GM21825 (cell line): ENCODE results near the gene UTS2B.
A peak's percentile ranks its signal among the peaks of the same experiment; 100 is the strongest.

ENCODE experiments used
- ATAC-seq: cut with Tn5 transposase; IDR thresholded peaks from one replicate; pipeline ENCODE4 v1.9.1; 2021; ENCODE audit warnings: mild to moderate bottlenecking, moderate library complexity; ENCODE audit not compliant: unreplicated experiment

UTS2B gene, protein sequence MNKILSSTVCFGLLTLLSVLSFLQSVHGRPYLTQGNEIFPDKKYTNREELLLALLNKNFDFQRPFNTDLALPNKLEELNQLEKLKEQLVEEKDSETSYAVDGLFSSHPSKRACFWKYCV

DNA sequence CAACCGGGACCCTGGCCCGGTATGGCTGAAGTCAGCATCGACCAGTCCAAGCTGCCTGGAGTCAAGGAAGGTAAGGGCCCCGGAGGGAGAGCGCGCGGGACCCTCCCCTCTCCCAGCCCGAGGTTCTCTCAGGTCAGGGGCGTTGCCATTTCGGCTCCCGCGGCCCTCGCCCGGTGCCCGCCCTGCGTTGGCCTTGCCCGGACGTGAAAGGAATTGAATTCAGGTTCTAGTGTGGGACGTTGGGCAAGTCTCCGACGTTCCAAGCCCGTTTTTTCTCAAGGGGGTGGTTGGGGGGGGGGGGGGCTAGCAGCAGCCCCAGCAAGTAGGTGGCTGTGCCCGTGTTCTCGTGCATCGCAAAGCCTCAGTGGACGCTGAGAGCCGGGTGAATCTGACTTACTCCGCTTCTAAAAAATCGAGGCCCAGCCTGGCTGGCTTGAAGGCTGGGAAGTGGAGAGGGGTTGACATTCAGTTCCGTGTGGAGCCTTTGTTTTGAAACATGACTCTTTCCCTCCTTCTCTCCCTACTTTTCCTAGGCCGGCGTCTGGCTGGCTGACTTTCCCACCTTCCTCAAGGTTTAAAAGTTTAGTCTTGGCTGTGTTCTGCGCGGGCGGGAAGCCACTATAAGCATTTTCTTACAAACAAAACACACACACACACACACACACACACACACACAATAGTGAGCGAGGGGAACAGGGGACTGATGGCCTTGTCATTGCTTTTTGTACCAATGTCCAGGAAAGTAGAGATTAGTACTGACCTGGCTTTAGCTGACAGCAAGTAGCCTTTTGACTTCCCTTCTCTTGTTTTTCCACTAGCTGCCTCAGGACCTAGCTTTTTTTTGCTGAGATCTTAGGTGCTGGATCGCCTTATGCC, at the start of gene UTS2B:
TSS of gene UTS2B (minus strand) at position 873 of the 876 bp plus-strand sequence. CDS start 48,337 bp downstream, outside the sequence.
- peak; percentile 36 for ATAC-seq

DNA sequence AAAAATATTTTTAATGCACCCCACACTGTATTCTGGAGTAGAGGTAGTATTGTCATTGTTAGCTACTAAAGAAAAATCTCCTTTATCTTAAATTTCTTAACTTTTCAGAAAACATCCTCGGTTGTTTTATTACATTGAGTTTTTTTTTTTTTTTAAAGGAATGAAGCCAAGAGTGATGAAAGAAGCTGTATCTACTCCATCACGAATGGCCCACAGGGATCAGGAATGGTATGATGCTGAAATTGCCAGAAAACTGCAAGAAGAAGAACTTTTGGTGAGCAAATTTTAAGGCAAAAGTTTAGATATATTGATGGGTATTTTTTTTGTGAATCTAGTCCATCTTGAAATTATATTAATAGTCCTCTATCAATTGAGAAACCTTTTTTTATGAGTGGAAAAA, 49.7 kb upstream of the UTS2B start:
- no peak for ATAC-seq

DNA sequence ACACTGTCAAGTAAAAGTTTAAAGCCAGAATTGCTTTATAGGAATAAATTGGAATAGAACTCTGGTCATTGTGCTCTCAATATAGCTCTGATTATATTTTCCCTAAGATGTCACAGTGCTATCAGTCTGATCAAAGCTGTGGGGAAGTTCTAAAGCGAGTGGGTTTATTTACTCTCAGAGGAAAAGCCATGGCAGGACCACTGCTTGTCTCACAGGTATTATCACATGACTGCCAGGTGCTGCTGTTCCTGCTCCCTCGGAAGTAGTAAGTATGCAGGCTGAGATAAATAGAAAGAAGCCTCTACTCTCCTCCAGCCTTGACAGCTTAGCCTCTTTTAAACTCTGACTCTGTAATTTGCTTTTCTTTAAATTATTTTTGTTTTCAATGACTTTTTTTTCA, 49.1 kb upstream of the UTS2B start:
- ATAC-seq = no peak

DNA sequence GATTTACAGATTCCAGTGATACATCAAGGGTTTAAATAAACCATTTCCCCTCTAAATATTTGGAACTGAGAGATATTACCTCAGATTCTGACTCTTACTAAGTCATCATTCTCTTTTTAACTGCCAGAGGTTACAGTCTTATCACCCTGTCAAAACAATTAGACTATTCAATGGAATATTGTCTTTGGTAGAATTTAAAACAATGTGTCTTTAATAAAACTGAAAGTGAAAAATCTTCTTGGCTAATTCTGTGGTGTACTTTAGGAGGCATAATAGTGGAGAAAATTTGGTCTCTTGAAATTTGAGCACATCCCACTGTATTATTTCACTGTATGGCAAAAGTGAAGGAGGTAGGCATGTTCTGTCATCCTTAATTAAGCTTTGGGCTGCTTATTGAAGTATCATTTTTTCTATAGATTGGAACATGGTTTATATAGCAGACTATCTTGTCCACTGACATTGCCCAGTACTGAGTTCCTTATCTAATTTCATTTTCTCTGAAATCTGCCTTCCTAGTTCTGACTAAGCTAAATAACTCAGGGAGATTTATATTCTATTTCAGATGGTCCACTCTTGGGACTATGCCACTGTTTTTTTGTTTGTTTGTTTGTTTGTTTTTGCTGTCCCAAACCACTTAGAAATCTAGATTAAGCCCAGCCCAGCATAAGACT, 48.0 kb upstream of the UTS2B start:
- no peak for ATAC-seq

DNA sequence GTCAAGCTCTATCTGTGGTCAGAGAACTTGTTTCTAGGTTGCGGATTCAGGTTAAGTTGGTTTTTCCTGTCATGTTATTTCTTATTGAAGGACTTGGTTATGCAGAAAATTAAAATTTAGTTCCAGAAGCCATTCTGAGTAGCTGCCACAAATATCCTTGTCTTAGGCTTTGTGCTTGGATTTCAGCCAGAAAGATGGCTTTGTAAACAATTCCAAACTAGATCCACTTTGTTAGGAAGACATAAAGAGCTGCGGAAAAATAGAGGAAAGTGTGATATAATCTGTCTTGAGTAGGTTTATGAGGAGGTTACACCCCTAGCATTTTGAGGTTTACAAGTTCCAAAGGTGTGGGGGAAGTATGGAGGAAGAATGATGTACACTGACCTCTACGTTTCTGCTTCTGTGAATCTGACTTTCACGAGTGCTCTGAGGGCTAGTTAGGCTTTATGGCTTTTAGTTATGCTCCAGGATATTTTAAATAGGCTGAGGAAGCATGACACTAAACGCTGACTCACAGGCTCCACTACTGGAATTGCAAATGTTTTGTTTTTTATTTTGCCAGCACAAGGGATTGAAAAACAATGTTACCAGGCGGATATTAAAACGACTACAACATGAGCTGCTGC, 46.3 kb upstream of the UTS2B start:
- ATAC-seq = no peak

DNA sequence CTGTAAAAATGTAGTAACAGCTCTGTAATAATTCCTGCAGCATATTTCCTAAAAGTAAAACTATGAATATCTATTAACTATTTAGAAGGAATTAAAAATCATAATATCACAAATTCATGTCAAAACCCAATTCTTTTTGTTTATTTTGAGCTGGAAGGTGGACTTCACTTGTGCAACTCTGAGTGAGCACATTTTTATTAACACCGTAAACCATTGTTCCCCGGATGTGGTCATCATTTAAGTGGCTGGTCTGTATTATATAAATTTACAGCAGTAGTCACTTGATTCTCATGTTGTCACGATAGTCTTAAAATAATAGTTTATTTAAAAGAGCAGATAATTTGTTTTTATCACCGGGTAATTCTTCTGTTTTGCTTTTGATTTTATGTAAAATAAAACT, 43.0 kb upstream of the UTS2B start:
- no peak for ATAC-seq

DNA sequence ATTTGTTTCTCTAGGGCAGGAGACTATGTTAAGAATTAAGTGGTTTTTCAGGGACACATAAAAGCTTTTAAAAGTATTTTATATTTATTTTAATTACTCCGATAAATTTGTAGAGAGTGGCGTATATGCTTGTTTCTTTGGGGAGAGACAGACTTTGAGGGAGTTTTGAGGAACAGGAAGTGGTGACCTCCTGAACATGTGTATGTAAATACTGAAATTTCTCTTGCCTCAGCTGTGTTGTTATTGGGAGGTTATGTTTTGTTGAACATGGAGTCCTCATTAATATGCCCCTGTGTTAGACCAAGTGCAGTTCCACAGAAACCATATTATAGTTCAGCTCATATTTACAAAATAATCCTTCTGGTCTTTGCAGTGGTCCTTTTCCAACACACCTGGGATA, 41.8 kb upstream of the UTS2B start:
- ATAC-seq = peak; percentile 58

DNA sequence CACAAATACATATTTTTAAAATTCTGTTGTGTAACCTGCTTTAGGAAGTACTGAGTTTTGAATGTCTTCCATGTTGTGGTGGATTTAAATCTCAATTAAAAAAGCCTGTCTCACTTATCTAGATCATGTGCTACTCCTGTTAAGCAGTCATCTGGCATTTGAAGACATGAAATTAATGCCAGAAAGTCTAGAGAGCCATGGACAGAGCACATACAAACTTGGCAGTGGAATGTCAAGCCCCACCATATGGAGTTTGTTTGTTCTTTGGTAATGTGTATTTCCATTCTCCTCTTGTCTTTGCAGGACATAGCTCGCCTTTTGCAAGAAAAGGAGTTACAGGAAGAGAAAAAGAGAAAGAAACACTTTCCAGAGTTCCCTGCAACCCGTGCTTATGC, 39.3 kb upstream of the UTS2B start:
- no peak for ATAC-seq

DNA sequence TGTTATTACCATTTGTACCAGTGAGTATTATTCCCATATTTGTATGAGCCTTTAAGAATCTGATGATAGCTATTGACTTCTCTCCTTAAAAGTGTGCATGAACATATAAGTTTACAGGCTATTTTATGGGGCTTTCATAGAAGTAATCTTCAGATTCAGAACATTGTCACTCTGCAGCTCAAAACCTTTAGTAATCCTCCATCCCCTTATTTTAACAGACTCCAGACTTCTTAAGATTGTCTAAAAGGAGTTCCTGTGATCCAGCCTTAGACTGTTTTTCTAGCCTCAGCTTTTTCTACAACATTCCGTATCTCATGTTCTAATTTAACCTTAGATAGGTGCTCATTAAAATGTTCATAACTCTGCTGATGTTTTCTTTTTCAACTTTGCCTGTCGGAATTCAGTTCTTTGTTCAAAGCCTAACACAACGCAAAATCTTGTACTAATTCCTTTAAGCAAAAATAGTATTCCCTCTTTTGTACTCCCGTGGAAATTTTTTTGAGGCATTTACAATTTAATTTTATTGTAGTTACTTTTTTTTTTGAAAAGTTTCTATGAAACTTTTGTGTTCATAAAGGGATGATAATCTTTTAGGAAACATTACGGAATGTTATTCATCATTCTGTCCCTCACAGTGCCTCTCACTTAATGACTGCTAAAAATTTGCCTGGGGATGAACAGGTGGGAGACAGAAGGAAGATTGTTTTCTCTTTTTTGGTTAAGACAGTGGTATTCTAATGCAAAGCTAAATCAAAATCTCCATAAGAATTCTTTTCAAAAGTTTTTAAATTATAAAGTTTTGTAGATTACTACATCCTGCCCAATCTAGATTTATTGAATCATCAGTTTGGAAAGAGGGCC, 38.7 kb upstream of the UTS2B start:
- ATAC-seq = no peak

DNA sequence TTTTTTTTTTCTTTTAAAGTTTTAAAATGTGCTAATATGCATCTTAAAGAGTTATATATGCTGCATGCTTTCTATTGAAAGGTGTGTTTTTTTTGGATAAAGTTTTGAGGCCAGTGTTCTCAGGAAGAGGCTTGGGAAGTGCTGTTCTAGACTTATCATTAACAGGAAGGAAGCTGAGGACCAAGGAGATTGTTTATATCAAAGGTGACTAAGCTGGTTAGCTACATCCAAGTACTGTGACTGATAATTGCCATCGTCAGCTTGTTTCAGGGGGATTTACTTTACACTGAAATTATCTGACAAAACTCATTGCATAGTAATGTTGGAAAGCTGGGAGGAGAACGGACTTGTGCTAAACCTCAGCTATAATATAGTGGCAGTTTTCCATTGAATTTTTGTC, 36.3 kb upstream of the UTS2B start:
- ATAC-seq = no peak

DNA sequence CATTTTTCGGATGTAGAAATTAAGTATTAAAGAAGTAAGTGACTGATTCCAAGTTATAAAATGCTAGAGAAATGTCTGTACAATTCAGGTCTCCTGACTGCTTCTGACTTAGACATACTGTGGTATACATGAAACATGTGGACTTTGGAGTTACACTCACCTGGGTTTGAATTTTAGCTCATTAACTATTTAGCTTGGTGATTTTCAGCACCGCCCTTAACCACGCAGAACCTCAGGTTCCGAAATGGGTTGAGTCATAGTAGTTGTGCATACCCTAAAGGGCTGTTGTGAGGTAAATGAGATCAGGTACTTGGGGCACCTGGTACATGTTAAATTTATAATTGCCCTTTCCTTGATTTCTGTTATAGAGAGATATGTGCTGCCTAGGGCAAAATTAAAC, 32.9 kb upstream of the UTS2B start:
- no peak for ATAC-seq

DNA sequence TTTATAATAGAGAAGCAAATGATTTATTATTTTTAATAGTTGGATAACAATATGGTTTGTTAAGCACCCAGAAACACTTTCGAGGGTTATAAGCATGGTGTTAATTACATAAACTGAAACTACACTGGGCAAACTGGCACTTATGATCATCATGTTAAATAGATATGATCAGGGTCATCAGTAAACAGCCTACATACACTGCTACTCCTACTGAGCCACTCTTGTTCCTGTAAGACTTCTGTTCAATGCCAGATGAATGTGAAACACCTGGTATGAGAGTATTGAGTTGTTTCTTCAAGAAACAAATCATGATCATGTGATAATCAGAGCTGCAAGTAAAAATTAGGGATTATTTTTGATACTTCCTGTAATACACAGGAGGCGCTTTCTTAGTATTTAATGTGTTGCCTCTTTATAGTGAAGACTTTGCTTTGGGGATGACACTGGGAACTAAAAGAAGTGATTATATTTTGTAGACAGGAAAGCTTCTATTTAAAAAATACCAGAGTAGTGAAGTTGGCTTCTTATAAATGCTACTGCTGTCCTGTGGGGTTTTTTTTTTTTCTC, 32.3 kb upstream of the UTS2B start:
- no peak for ATAC-seq

DNA sequence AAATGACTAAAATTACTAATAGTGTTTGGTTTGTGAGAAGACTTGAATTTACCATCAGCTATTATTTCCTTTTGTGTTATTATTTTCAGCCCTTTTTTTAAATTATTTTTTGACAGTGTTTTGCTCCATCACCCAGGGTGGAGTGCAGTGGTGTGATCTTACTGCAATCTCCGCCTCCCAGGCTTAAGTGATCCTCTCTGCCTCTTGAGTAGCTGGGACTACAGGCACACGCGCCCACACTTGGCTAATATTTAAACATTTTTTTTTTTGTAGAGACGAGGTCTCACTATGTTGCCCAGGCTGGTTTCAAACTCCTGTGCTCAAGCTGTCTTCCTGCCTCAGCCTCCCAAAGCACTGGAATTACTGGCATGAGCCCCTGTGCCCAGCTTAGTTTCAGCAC, 31.7 kb upstream of the UTS2B start:
- ATAC-seq = no peak

DNA sequence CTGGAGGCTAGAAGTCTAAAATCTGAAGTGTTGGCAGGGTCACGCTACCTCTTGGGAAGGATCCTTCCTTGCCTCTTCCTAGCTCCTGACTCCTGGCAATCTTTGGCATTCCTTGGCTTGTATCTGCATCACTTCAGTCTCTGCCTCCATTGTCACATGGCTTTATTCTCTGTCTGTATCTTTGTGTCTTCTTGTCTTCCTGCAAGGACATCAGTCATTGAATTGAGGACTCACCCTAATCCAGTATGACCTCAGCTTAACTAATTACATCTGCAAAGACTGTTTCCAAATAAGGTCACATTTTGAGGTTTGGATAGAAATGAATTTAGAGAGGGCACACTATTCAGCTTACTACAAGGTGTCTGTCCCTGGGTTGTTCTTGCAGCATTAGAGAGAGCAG, 31.1 kb upstream of the UTS2B start:
- ATAC-seq = no peak

DNA sequence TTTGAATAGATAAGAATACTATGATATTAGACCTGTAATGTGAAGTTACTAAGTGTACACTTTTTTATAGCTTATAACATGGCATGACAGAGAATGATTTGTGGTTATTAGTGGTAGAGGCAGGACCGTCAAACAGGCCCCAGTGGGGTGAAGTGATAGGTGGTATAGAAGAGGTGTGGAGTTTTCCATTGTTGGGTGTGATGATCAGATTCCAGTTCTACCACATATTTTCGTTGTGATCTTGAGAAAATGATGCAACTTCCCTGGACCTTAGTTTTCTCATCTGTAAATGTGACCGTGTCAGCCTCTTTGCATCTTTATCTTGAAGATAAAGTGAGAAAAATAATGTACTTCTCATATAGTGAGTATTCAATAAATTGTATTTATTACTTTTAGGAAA, 30.3 kb upstream of the UTS2B start:
- no peak for ATAC-seq

DNA sequence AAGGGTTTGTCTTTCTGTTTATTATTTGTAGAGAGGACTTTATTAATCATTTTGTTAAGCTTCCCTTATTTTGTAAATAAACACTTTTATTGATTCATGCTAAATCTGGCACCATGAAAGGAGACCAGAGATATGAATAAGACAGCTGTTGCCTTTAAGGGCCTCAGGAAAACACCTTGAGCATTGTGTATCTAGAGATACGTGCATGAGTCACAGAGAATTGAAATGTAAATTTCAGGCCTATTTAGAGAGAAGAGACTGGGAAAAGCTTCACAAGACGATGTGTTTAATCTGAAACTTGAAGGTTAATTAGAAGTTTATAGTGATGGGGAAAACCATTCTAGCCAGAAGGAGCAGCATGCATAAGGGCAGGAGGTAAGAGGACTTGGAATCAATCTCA, 28.6 kb upstream of the UTS2B start:
- peak; percentile 47 for ATAC-seq

DNA sequence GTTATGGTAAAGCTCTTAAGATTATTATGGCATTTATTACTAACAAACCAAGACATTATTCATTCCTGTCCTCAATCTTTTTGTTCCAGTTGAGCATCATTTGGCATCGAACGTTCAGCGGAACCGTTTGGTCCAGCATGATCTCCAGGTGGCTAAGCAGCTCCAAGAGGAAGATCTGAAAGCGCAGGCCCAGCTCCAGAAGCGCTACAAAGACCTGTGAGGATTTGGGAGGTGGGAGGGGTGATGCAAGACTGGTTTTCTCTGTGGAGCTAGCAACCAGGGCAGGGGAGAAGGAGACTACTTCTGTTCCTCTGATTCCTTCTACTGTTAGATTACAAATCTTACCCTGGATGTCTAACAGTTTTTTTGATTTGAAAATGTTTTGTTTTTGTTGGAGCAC, 27.6 kb upstream of the UTS2B start:
- no peak for ATAC-seq

DNA sequence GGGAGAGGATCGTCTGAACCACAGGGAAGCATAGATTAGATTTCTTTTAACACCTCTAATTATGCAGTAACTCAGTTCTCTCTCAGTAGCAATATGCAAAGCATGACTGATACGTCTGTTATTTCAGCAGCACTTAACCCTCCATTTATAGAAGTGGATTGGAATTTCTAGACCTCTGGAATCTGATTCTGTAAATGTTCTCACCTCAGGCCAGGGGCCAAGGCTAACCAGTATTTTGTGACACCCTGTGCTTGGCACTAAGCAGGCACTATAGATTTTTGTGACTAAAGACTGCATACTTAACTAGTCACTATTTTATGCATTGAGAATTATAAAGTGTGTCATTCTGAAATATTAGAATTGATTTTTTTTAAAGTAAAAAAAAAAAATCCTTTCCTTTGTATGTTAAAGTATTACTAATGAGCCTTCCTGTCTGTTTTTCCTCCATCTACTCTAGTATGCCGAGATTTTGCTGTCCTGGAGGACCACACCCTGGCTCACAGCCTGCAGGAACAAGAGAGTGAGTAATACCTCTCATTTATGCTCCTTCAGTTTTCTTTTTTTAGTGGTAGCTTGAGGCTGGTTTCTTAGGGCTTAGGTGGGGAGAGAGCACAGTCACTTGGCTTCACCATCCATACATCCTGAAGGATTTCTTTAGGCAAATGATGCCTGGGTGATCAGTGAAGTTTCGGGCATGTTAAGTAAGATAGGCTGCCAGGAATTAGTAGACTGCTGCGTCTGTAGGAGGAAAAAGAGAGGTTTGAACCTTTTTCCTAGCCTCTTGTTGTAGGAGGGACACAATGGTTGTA, 26.5 kb upstream of the UTS2B start:
- ATAC-seq = no peak

DNA sequence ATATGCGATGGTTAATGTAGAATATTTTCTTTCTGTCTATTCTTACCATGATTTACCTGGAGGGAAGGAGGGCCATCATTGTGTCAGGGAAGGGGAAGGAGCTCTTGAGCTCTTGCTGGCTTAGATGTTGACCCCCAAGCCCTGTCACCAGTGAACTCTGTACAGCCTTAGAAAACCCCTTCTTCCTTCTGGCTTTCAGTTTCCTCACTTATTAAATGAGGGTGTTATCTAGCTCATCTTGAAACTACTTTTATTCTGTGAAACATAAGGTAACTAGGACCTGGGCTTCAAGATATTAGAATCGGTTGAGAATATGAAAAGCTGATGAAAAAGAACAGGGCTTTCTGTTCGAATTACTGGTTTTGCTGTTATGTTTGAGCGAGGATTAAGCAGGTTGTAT, 25.1 kb upstream of the UTS2B start:
- ATAC-seq = peak; percentile 85
